Activated T-helper 2 cell treated with anti-CD3 and anti-CD28 coated beads, Interferon-gamma antibody, Interleukin-2, Interleukin-4, amounts not matched to agents 10 μg/mL and 5 μg/mL and 100 μg/mL, durations not matched to agents 14 hours and 24 hours and 36 hours (primary cell): ENCODE measurements around the gene UBE2O. TPM values are rescaled to one million over a fixed set of nuclear protein-coding genes. Genes with fewer than 3 reads are reported as not detected.

Experiments used
- DNase-seq: peaks from one replicate; pipeline ENCODE4 v3.0.0; 2021; ENCODE audit warnings: low spot score
- H3K27ac Mint-ChIP-seq: one replicate; pipeline ENCODE4 v1.8.0; 2021; ENCODE audit warnings: mixed read lengths
- H3K27me3 Mint-ChIP-seq: one replicate; pipeline ENCODE4 v1.8.0; 2021; ENCODE audit warnings: low read depth, mixed read lengths
- H3K36me3 Mint-ChIP-seq: one replicate; pipeline ENCODE4 v1.8.0; 2021; ENCODE audit warnings: low read depth, mixed read lengths
- H3K4me1 Mint-ChIP-seq: one replicate; pipeline ENCODE4 v1.8.0; 2021; ENCODE audit warnings: low read depth, mixed read lengths
- H3K4me3 Mint-ChIP-seq: one replicate; pipeline ENCODE4 v1.8.0; 2021; ENCODE audit warnings: low read depth, mild to moderate bottlenecking, moderate library complexity, mixed read lengths
- H3K9me3 Mint-ChIP-seq: one replicate; pipeline ENCODE4 v1.8.0; 2021; ENCODE audit warnings: mixed read lengths
- intact Hi-C: fragments of 100-400 bp; cut with micrococcal nuclease; formaldehyde crosslinking; loops from one replicate; pipeline ENCODE4 v1.15.1; 2023
- total RNA-seq: library from RNA; stranded (reverse); gene quantifications from 2 replicates; pipeline ENCODE4 v1.2.3, GENCODE V29; 2022

Gene UBE2O
- total RNA-seq, 1 donor from 2014 or later, result 46.0 TPM

GRCh38 chr17:76394166-76394565, 58.8 kb downstream of the UBE2O start:
- Mint-ChIP-seq H3K27me3 (no peaks in the 10 kb centered on the region), H3K4me1 (no peaks in the 10 kb centered on the region), H3K4me3 (no peak overlapping the region), H3K9me3 (no peaks in the 10 kb centered on the region), H3K27ac (no peak overlapping the region), H3K36me3 (peaks cover 41% of the 10 kb centered on the region)
- intact Hi-C loops, result no loop called here
- DNase-seq, result no peak

GRCh38 chr17:76391200-76391715, 61.7 kb downstream of the UBE2O start:
- H3K4me1 Mint-ChIP-seq, result no peaks in the 10 kb centered on the region
- no peaks in the 10 kb centered on the region for H3K9me3 Mint-ChIP-seq
- intact Hi-C loops, result no loop called here
- peaks cover 26% of the 10 kb centered on the region for H3K36me3 Mint-ChIP-seq
- DNase-seq, result no peak
- no peak overlapping the region for H3K27ac Mint-ChIP-seq
- no peak overlapping the region for H3K4me3 Mint-ChIP-seq
- no peaks in the 10 kb centered on the region for H3K27me3 Mint-ChIP-seq

- DNase-seq, result no peak
- no peaks in the 10 kb centered on the region for H3K9me3 Mint-ChIP-seq
- no peaks in the 10 kb centered on the region for H3K27me3 Mint-ChIP-seq
- no peaks in the 10 kb centered on the region for H3K4me1 Mint-ChIP-seq
- intact Hi-C loops, result no loop called here
- H3K4me3 Mint-ChIP-seq, result no peak overlapping the region
- no peak overlapping the region for H3K27ac Mint-ChIP-seq
- peaks cover 21% of the 10 kb centered on the region for H3K36me3 Mint-ChIP-seq
These were observed 62.9 kb downstream of the UBE2O start for GRCh38 chr17:76390003-76390421.

- DNase-seq, result no peak
- no peak overlapping the region for H3K27ac Mint-ChIP-seq
- H3K27me3 Mint-ChIP-seq, result no peaks in the 10 kb centered on the region
- peaks cover 17% of the 10 kb centered on the region for H3K36me3 Mint-ChIP-seq
- intact Hi-C loops, result loop anchor here (5.0 kb wide), 1 partner anchor 317 kb away; the partner anchor contains the start of genes GALR2 and SRP68
- no peaks in the 10 kb centered on the region for H3K9me3 Mint-ChIP-seq
- H3K4me1 Mint-ChIP-seq, result no peaks in the 10 kb centered on the region
- no peak overlapping the region for H3K4me3 Mint-ChIP-seq
These were observed 63.7 kb downstream of the UBE2O start for GRCh38 chr17:76388966-76389888.

- Mint-ChIP-seq H3K9me3 (no peaks in the 10 kb centered on the region), H3K4me1 (peaks cover 2% of the 10 kb centered on the region), H3K27me3 (no peaks in the 10 kb centered on the region), H3K27ac (no peak overlapping the region), H3K36me3 (peaks cover 8% of the 10 kb centered on the region), H3K4me3 (no peak overlapping the region)
- DNase-seq, result no peak
- intact Hi-C loops, result loop anchor here (5.0 kb wide), 1 partner anchor 315 kb away; the partner anchor contains the start of genes GALR2 and SRP68
These were observed 65.8 kb downstream of the UBE2O start for GRCh38 chr17:76386966-76387765.

GRCh38 chr17:76385892-76386786, 66.8 kb downstream of the UBE2O start:
- H3K27ac Mint-ChIP-seq, result no peak overlapping the region
- peak; percentile 81 for DNase-seq
- intact Hi-C loops, result loop anchor here (1.0 to 5.0 kb wide), 3 partner anchors 32 to 314 kb away; partner anchors contain the start of genes GALR2, SRP68 and UBE2O
- peaks cover 2% of the 10 kb centered on the region for H3K4me1 Mint-ChIP-seq
- no peaks in the 10 kb centered on the region for H3K27me3 Mint-ChIP-seq
- peak overlapping the region; percentile 65 for H3K4me3 Mint-ChIP-seq
- H3K36me3 Mint-ChIP-seq, result peaks cover 3% of the 10 kb centered on the region
- no peaks in the 10 kb centered on the region for H3K9me3 Mint-ChIP-seq

- peak; percentile 23 for DNase-seq
- peaks cover 2% of the 10 kb centered on the region for H3K4me1 Mint-ChIP-seq
- H3K9me3 Mint-ChIP-seq, result no peaks in the 10 kb centered on the region
- no peak overlapping the region for H3K27ac Mint-ChIP-seq
- H3K36me3 Mint-ChIP-seq, result peaks cover 2% of the 10 kb centered on the region
- H3K27me3 Mint-ChIP-seq, result no peaks in the 10 kb centered on the region
- intact Hi-C loops, result loop anchor here (1.0 to 5.0 kb wide), 3 partner anchors 31 to 313 kb away; partner anchors contain the start of genes GALR2, SRP68 and UBE2O
- H3K4me3 Mint-ChIP-seq, result peak overlapping the region; percentile 65
These were observed 67.7 kb downstream of the UBE2O start for GRCh38 chr17:76384987-76385891.

- intact Hi-C loops, result loop anchor here (2.0 kb wide), 1 partner anchor 68 kb away; the partner anchor contains the start of gene UBE2O
- peak; percentile 72 for DNase-seq
- Mint-ChIP-seq H3K9me3 (no peaks in the 10 kb centered on the region), H3K27ac (peak within 1 kb of the TSS; percentile 95), H3K4me1 (peaks cover 2% of the 10 kb centered on the region), H3K4me3 (peak within 1 kb of the TSS; percentile 89), H3K36me3 (no peaks in the 10 kb centered on the region), H3K27me3 (no peaks in the 10 kb centered on the region)
These were observed 68.5 kb downstream of the UBE2O start, which contains the start of gene SPHK1 for GRCh38 chr17:76384222-76384986. Gene SPHK1 (plus strand): TSS chr17:76384609. CDS start chr17:76385645, 1,036 bp downstream.

- Mint-ChIP-seq H3K4me1 (peaks cover 2% of the 10 kb centered on the region), H3K9me3 (no peaks in the 10 kb centered on the region), H3K27me3 (no peaks in the 10 kb centered on the region), H3K4me3 (peak overlapping the region; percentile 89), H3K36me3 (no peaks in the 10 kb centered on the region), H3K27ac (peak overlapping the region; percentile 95)
- no peak for DNase-seq
- intact Hi-C loops, result loop anchor here (2.0 kb wide), 1 partner anchor 69 kb away; the partner anchor contains the start of gene UBE2O
These were observed 69.3 kb downstream of the UBE2O start for GRCh38 chr17:76383546-76384221.
